Suprapubic skin (tissue), 4 donors: ENCODE data around the gene ATRN.

Experiments used
- POLR2A ChIP-seq, 2 donors: fragments of 450-650 bp; IDR thresholded peaks; one replicate each; pipeline ENCODE4 v1.6.1; 2017; ENCODE audit warnings: antibody characterized with exemption in 2 of 2, mild to moderate bottlenecking in 2 of 2, moderate library complexity in 2 of 2
- POLR2AphosphoS5 ChIP-seq, 3 donors: sonication (generic); formaldehyde crosslinking; IDR thresholded peaks; one replicate each; pipeline ENCODE4 v1.6.1; 2017; ENCODE audit warnings: antibody characterized with exemption in 3 of 3

DNA sequence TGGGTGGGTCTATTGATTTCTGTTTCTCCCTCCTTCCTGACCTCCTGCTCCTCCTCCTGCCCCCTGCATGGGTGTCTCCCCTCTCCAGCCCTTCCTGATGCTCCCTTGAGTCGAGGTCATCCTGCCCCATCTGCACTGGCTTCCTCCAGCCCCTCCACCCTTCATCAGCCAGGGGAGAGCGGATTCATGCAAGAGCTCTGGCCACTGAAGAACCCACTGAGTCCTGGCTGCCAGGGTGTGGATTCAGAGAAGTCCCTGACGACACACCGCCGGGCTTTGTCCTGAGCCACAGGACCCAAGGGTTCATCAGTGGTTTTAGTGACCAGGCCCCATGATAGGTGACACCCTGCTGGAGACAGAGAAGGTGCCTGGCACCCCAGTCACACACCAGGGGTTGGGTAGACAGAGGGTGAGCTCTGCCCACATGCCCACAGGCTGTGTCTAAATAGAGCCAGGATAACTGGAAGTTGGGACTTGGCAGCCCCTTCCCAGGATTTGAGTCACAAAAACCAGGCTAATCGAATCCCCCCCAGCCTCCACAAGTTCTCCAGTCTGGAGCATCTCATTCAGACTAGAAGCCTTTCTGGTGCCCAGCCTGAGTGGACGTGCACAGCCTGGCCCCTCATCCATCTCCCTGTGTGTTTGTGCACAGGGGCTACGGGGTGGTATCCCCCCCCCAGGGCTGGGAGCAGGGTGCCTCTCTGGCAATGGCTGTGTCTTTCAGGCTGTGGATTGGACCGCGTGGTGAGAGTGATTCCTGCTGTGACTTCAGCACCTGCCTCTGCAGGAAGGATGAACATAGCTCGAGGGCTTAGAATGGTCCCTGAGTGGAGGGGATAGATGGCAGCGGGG is 191.2 kb downstream of the ATRN start:
- TF ChIP-seq POLR2A (IDR thresholded peaks at IDR 0.05), result no peak
- no peak for TF ChIP-seq POLR2AphosphoS5 (IDR thresholded peaks at IDR 0.05)
